Breast epithelium (tissue), 3 donors: ENCODE measurements around the gene ARID1B.

ENCODE experiments used
- POLR2A ChIP-seq: fragments of 450-650 bp; IDR thresholded peaks from one replicate; pipeline ENCODE4 v1.6.1; 2016; ENCODE audit warnings: antibody characterized with exemption, mild to moderate bottlenecking, moderate library complexity
- POLR2AphosphoS5 ChIP-seq, 3 donors: sonication (generic); formaldehyde crosslinking; IDR thresholded peaks; one replicate each; pipeline ENCODE4 v1.6.1; 2017; ENCODE audit warnings: antibody characterized with exemption in 3 of 3
- TF ChIP-seq, protein P1 (sequence below), 3 donors: fragments of 450-650 bp; IDR thresholded peaks; one replicate each; pipeline ENCODE4 v1.5.1; 2016 to 2017; ENCODE audit warnings: antibody characterized with exemption in 3 of 3, mild to moderate bottlenecking in 3 of 3, moderate library complexity in 3 of 3

DNA sequence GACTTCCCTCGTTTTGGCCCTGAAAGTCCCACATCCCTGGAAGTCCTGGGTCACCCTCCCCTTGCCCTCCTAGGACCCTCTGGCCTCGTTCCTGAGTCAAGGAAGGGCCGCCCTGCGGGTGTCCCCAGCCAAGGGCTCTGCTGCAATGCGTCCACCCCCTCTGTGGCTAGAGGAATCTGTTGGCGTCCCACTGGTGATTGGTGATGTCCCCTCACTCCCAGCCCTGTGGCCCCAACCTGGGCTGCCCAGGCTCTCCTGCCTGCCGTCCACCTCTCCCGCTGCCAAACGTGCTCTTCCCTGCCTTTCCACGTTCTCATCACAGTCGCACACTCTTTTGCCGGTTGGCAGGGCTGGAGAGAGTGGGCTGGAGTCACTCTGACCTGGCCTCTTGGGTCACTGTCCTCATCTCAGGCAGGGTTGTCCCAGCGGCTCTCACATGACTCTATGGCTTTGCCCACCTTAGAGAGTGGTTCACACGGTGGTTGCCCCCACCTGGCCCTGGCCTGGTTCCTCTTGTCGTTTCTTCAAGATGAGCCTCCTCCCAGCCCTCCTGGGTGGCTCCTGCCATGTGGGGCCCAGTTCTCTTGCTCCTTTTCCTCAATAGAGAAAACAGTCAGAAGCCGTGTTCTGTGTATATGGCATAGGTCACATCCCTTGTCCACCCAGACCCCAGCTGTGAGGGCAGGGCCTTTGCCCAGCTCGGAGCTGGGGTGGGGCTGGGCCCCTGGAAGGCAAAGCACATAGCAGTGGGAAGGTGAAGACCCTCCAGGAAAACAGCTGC lies 445.2 kb downstream of the ARID1B start:
- TF ChIP-seq, protein P1, sequence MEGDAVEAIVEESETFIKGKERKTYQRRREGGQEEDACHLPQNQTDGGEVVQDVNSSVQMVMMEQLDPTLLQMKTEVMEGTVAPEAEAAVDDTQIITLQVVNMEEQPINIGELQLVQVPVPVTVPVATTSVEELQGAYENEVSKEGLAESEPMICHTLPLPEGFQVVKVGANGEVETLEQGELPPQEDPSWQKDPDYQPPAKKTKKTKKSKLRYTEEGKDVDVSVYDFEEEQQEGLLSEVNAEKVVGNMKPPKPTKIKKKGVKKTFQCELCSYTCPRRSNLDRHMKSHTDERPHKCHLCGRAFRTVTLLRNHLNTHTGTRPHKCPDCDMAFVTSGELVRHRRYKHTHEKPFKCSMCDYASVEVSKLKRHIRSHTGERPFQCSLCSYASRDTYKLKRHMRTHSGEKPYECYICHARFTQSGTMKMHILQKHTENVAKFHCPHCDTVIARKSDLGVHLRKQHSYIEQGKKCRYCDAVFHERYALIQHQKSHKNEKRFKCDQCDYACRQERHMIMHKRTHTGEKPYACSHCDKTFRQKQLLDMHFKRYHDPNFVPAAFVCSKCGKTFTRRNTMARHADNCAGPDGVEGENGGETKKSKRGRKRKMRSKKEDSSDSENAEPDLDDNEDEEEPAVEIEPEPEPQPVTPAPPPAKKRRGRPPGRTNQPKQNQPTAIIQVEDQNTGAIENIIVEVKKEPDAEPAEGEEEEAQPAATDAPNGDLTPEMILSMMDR (IDR thresholded peaks at IDR 0.05): no peak
- no peak for TF ChIP-seq POLR2A
- no peak for TF ChIP-seq POLR2AphosphoS5 (IDR thresholded peaks at IDR 0.05)
